ENCODE results near the gene MARVELD1. TPM values are rescaled to one million over a fixed set of nuclear protein-coding genes. Genes with fewer than 3 reads are reported as not detected.
"Not testable (repeated sequence)": the region's sequence is repeated elsewhere in the genome, so short reads cannot be mapped to it uniquely, and the experiment has no call there.

Gene MARVELD1
- total RNA-seq = 59.5 TPM

- ATAC-seq = peak; percentile 66
- intact Hi-C loops (cut with DNase I) = no loop called here
- DNase-seq (ENCODE audit: low spot score) = peak; percentile 92
Measured at GRCh38 chr10:97713339-97713825, at the start of gene MARVELD1. Gene MARVELD1, plus strand, starts transcription at chr10:97713730. Its CDS starts 147 bp downstream, at chr10:97713877.

- intact Hi-C loops (cut with DNase I) = no loop called here
- ATAC-seq (no peak), DNase-seq (ENCODE audit: low spot score) (no peak)
Measured at GRCh38 chr10:97664282-97664850, 49.2 kb upstream of the MARVELD1 start.

GRCh38 chr10:97666992-97667391 lies 46.5 kb upstream of the MARVELD1 start:
- intact Hi-C loops (cut with DNase I) = no loop called here
- ATAC-seq = no peak
- no peak for DNase-seq (ENCODE audit: low spot score)

GRCh38 chr10:97667463-97667862 lies 46.1 kb upstream of the MARVELD1 start:
- ATAC-seq (no peak), DNase-seq (ENCODE audit: low spot score) (no peak)
- intact Hi-C loops (cut with DNase I) = no loop called here

GRCh38 chr10:97669571-97669970 lies 44.0 kb upstream of the MARVELD1 start:
- no peak for ATAC-seq
- no peak for DNase-seq (ENCODE audit: low spot score)
- intact Hi-C loops (cut with DNase I) = no loop called here

- ATAC-seq (peak; percentile 81), DNase-seq (ENCODE audit: low spot score) (no peak)
- intact Hi-C loops (cut with DNase I) = no loop called here
Measured at GRCh38 chr10:97673736-97674525, 39.6 kb upstream of the MARVELD1 start.

- DNase-seq (ENCODE audit: low spot score) (no peak), ATAC-seq (no peak)
- intact Hi-C loops (cut with DNase I) = no loop called here
Measured at GRCh38 chr10:97675222-97675621, 38.3 kb upstream of the MARVELD1 start.

GRCh38 chr10:97676770-97677581 lies 36.6 kb upstream of the MARVELD1 start:
- DNase-seq (ENCODE audit: low spot score) (no peak), ATAC-seq (peak; percentile 61)
- intact Hi-C loops (cut with DNase I) = no loop called here

- intact Hi-C loops (cut with DNase I) = no loop called here
Measured at GRCh38 chr10:97679594-97679993, 33.9 kb upstream of the MARVELD1 start.

GRCh38 chr10:97682042-97682441 lies 31.5 kb upstream of the MARVELD1 start:
- DNase-seq (ENCODE audit: low spot score) (no peak), ATAC-seq (no peak)
- intact Hi-C loops (cut with DNase I) = no loop called here

More at GRCh38 chr10:97679594-97679993, 33.9 kb upstream of the MARVELD1 start:
- ATAC-seq = no peak
- no peak for DNase-seq (ENCODE audit: low spot score)

GRCh38 chr10:97683556-97684367 lies 29.8 kb upstream of the MARVELD1 start:
- no peak for DNase-seq (ENCODE audit: low spot score)
- no peak for ATAC-seq
- intact Hi-C loops (cut with DNase I) = no loop called here

- ATAC-seq; DNase-seq (ENCODE audit: low spot score); intact Hi-C loops (cut with DNase I): not testable (repeated sequence)
Measured at GRCh38 chr10:97684368-97684713, 29.2 kb upstream of the MARVELD1 start.

GRCh38 chr10:97684866-97685394 lies 28.6 kb upstream of the MARVELD1 start:
- intact Hi-C loops (cut with DNase I) = no loop called here

GRCh38 chr10:97685395-97685958 lies 28.1 kb upstream of the MARVELD1 start:
- ATAC-seq (no peak), DNase-seq (ENCODE audit: low spot score) (no peak)
- intact Hi-C loops (cut with DNase I) = no loop called here

More at GRCh38 chr10:97684866-97685394, 28.6 kb upstream of the MARVELD1 start:
- ATAC-seq (no peak), DNase-seq (ENCODE audit: low spot score) (no peak)

GRCh38 chr10:97686301-97686961 lies 27.1 kb upstream of the MARVELD1 start:
- DNase-seq (ENCODE audit: low spot score) (no peak), ATAC-seq (no peak)
- intact Hi-C loops (cut with DNase I) = no loop called here

GRCh38 chr10:97686962-97687784 lies 26.4 kb upstream of the MARVELD1 start, which contains the start of gene AVPI1:
Gene AVPI1, minus strand, starts transcription at chr10:97687241. Its CDS starts 7,336 bp downstream, at chr10:97679905.
- intact Hi-C loops (cut with DNase I) = no loop called here
- DNase-seq (ENCODE audit: low spot score) (peak; percentile 98), ATAC-seq (peak; percentile 90)

Measured in sciatic nerve (tissue), 2 donors.